ENCODE data around the gene WDR70.
A peak's percentile ranks its signal among the peaks of the same experiment; 100 is the strongest.
"Not testable (repeated sequence)": the region's sequence is repeated elsewhere in the genome, so short reads cannot be mapped to it uniquely, and the experiment has no call there.

Gene WDR70

GRCh38 chr5:37570597-37570996 is 191.5 kb downstream of the WDR70 start:
- DNase-seq (ENCODE audit: low read depth, low spot score) = no peak

- no peak for DNase-seq (ENCODE audit: low read depth, low spot score)
These were observed 192.9 kb downstream of the WDR70 start for GRCh38 chr5:37571985-37572384.

DNA sequence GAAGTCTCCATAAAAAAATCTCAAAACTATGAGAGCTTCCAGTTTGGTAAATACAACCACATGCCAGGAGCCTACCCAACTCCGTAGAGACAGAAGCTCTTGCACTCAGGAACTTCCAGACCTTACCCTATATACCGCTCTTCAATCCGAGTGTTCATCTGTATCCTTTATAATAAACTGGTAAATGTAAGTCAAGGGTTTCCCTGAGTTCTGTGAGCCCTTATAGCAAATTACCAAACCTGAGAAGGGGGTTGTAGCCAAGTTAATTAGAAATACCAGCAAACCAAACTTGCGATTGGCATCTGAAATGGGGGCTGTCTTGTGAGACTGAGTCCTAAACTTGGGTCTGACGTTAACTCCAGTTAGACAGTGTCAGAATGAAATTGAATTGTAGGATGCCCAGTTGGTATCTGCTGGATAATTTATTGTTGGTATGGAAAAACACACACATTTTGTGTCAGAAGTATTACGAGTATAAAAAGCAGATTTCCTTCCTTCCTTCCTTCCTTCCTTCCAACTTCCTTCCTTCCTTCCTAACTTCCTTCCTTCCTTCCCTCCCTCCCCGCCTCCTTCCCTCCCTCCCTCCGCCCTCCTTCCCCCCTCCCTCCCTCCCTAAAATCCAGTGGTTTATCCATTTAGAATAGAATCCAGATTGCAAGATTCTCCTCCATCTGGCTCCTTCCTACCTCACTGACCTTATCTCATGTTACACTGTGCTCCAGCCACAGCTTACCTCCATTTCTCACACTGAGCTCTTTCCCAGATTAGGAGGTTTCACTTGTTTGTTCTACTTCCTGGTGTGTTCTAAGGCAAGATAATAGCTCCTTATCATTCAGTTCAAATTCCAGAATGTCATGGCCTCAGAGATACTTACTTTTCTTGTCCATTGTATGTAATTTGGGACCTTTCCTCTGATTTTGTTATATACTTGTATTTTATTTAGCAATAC is 196.7 kb downstream of the WDR70 start:
- no peak for DNase-seq (ENCODE audit: low read depth, low spot score)

DNA sequence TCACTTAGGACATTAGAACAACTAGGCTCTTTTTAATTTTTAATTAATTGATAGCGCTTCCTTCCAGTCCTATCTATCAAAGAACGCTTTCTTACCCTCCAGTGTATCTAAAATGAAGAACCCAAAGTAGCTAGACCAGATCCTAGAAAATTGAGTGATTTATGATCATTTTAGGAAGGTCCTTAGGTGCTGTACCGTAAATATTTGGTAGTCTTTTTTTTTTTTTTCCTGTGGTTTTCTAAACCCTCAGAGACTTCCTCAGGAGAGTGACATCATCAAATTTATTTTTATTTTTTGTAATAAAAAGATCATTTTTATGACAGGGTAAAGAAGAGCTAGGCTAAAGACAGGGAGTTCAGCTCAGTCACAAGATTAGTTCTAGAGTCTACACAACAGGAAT is 197.4 kb downstream of the WDR70 start:
- no peak for DNase-seq (ENCODE audit: low read depth, low spot score)

DNA sequence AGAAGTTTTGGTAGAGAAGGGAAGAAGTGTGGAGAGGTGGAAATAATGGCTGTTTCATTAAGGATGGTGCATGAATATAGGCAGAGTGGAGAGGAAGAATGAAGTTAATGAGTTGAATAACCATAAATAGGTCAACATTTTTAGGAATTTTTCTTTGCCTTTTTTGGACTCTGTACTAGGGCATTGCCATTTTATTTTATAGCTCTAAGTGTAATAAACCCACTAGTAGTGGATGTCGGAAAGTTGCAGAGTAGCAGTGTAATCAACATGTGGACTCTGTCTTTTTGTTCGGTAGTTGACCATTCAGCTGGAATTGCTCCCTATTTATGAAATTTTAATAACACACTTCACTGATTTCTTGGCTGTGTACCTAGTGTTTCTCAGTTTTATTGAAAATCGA is 199.1 kb downstream of the WDR70 start:
- no peak for DNase-seq (ENCODE audit: low read depth, low spot score)

- no peak for DNase-seq (ENCODE audit: low read depth, low spot score)
These were observed 201.0 kb downstream of the WDR70 start for GRCh38 chr5:37580106-37580505.

DNA sequence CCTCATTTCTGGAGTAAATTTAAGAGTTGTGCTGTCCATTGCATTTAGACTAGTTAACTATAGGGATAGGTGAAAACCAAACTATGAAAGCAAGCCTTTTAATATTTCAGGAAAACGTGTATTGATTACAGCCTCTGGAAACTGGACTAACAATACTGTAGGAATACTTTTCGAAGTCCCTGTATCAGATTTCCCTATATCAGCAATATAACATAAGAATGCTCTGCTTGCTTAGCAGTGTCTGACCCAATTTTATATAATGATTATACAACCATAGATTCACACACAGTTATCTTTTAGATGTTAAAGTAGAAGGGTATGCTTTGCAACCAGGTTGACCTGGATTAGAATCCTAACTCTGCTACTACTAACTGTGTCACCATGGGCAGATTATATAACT is 203.1 kb downstream of the WDR70 start:
- DNase-seq (ENCODE audit: low read depth, low spot score) = no peak

DNA sequence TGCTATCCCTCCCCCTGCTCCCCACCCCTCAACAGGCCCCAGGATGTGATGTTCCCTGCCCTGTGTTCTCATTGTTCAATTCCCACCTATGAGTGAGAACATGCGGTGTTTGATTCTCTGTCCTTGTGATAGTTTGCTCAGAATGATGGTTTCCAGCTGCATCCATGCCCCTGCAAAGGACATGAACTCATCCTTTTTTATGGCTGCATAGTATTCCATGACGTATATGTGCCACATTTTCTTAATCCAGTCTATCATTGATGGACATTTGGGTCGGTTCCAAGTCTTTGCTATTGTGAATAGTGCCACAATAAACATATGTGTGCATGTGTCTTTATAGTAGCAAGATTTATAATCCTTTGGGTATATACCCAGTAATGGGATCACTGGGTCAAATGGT is 214.2 kb downstream of the WDR70 start:
- not testable (repeated sequence) for DNase-seq (ENCODE audit: low read depth, low spot score)

- not testable (repeated sequence) for DNase-seq (ENCODE audit: low read depth, low spot score)
These were observed 215.7 kb downstream of the WDR70 start for GRCh38 chr5:37594864-37595263.

DNA sequence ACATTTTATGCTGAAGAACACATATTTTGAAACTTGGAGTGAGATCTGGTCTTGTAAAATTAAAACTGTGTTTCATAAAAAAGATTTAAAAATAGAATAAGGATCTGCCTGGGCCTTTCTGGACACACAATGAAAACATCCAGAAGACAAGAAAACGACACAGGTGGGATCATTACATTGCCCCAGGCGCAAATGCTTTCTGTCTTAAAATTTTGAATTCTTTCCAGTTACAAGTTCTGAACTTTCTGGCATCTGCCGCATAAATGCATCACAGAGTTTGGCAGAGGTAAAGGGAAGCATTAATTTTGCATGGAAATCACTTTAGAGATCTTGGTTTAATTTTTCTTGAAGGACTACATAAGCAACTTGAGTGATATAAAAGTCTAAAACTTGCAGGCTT is 219.6 kb downstream of the WDR70 start:
- no peak for DNase-seq (ENCODE audit: low read depth, low spot score)

DNA sequence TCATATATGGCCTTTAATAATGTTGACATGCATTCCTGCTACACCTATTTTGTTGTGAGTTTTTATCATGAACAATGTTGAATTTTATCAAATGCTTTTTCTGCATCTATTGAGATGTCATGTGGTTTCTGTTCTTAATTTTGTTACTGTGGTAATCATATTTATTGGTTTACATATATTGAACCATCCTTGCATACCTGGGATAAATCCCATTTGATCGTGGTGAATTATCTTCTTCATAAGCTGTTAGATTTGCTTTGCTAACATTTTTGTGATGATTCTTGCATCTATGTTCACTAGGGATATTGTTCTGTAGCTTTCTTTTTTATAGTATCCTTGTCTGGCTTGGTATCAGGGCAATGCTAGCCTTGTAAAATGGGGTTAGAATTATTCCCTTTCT is 222.0 kb downstream of the WDR70 start:
- no peak for DNase-seq (ENCODE audit: low read depth, low spot score)

DNA sequence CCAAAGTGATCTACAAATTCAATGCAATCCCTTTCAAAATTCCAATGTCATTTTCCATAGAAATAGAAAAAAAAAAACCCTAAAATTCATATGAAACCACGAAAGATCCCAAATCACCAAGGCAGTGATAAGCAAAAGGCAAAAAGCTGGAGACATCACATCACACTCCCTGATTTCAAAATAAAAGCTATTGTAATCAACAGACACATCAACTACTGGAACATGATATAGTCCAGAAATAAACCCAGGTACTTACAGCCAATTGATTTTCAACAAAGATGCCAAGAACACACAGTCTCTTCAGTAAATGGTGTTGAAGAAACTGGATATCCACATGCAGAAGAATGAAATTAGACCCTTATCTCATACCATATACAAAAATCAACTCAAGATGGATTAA is 224.0 kb downstream of the WDR70 start:
- DNase-seq (ENCODE audit: low read depth, low spot score) = no peak

- DNase-seq (ENCODE audit: low read depth, low spot score) = no peak
These were observed 225.2 kb downstream of the WDR70 start for GRCh38 chr5:37604290-37604689.

DNA sequence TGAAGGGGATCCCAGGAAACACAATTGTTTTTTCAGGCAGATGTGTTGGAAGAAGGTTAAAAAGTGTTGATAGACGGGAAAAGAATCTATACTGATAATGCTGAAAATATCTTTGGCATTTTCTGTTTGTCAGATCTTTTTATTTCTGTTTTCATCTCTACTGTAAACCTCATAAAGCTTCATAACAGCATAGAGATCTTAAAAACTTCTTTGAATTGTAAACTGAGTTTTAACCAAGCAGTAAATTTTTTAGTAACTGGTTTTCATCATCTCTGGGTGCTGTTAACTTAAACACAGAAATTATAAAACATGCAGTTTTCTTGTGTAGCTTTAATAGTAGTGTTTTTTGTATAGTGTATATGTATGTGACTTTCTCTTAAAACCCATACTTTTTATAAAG is 227.0 kb downstream of the WDR70 start:
- DNase-seq (ENCODE audit: low read depth, low spot score) = no peak

DNA sequence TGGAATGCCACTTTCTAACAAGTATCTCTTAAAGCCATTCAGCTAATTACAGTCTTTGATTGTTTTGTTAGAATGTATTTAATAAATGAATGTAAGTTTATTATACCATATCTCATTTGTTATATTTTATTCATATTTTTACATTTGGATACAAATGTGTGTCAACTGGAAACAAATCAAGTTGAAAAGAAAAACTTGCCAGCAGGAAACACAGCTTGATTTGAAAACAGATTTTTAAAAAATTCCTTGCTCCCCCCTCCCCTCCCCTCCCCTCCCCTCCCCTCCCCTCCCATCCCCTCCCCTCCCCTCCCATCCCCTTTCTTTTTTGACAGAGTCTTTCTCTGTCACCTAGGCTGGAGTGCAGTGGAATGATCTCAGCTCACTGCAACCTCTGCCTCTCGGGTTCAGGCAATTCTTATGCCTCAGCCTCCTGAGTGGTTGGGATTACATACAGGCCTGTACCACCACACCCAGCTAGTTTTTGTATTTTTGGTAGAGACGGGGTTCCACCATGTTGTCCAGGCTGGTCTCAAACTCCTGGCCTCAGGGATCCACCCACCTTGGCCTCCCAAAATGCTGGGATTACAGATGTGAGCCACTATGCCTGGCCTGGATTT is 227.6 kb downstream of the WDR70 start:
- DNase-seq (ENCODE audit: low read depth, low spot score) = no peak

DNA sequence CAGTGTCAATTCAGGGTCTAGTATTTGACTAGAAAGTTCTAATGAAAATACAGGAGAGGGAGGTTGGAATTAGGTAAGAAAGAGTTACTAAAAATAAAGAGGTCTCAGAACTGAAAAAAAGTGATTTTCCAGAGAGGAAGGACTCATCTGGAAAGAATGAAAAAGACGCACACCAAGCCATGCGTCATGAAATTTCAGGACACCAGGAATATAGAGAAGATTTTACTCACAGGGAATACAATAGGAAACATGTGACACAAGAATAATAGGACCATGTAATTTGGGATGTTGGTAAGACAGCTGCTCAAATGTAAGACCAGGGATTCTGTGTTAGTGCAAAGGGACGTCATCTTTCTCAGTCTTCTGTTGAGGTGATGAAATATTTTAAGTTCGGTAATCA is 236.1 kb downstream of the WDR70 start:
- DNase-seq (ENCODE audit: low read depth, low spot score) = peak; percentile 21

- no peak for DNase-seq (ENCODE audit: low read depth, low spot score)
These were observed 240.2 kb downstream of the WDR70 start for GRCh38 chr5:37619353-37619752.

DNA sequence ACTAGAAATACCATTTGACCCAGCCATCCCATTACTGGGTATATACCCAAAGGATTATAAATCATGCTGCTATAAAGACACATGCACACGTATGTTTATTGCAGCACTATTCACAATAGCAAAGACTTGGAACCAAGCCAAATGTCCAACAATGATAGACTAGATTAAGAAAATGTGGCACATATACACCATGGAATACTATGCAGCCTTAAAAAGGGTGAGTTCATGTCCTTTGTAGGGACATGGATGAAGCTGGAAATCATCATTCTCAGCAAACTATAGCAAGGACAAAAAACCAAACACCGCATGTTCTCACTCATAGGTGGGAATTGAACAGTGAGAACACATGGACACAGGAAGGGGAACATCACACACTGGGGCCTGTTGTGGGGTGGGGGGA is 243.2 kb downstream of the WDR70 start:
- DNase-seq (ENCODE audit: low read depth, low spot score) = not testable (repeated sequence)

DNA sequence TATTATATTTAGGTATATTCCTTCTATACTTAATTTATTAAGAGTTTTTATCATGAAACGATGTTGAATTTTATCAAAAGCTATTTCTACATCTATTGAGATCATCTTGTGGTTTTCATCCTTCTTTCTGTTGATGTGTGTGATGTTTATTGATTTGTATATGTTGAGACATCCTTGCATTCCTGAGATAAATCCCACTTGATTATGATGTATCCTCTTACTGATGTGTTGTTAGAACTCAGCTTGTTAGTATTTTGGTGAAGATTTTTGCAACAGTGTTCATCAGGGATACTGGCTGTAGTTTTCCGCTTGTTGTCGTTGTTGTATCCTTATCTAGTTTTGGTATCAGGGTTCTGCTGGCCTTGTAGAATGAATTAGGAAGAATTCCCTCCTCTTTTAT is 247.1 kb downstream of the WDR70 start:
- DNase-seq (ENCODE audit: low read depth, low spot score) = no peak

GRCh38 chr5:37628876-37629275 is 249.8 kb downstream of the WDR70 start:
- DNase-seq (ENCODE audit: low read depth, low spot score) = no peak

GRCh38 chr5:37631939-37632338 is 252.8 kb downstream of the WDR70 start:
- DNase-seq (ENCODE audit: low read depth, low spot score) = no peak

GRCh38 chr5:37637165-37637845 is 258.2 kb downstream of the WDR70 start:
- no peak for DNase-seq (ENCODE audit: low read depth, low spot score)

- no peak for DNase-seq (ENCODE audit: low read depth, low spot score)
These were observed 259.8 kb downstream of the WDR70 start for GRCh38 chr5:37638897-37639296.

All from brain pericyte (primary cell).